GM18907 (cell line): ENCODE data around the gene TBCD.
A peak's percentile ranks its signal among the peaks of the same experiment; 100 is the strongest.

Source experiments
- ATAC-seq: cut with Tn5 transposase; IDR thresholded peaks from one replicate; pipeline ENCODE4 v1.9.1; 2021; ENCODE audit warnings: mild to moderate bottlenecking, moderate library complexity; ENCODE audit not compliant: unreplicated experiment

TBCD gene

GRCh38 chr17:82848022-82848592 is 96.2 kb downstream of the TBCD start:
- no peak for ATAC-seq

- no peak for ATAC-seq
These were observed 97.4 kb downstream of the TBCD start for GRCh38 chr17:82849076-82849945.

- ATAC-seq = no peak
These were observed 99.5 kb downstream of the TBCD start for GRCh38 chr17:82851381-82851780.

DNA sequence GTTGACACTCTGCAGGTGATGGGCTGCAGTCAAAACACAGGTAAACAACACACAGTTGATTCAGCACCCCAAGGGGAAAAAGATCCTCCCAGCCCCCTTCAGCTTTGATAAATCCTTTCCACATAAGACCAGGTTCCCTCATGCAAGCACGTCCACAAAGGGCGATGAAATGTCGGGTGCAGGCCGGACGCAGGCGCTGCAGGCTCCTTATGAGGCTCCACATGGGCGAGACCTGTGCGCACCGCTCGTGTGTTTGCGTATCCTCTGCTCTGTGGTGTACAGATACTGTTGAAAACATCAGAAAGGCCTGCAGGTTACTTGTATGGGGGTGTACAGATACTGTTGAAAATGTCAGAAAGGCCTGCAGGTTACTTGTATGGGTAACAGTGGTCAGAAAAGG is 102.4 kb downstream of the TBCD start:
- ATAC-seq = no peak

DNA sequence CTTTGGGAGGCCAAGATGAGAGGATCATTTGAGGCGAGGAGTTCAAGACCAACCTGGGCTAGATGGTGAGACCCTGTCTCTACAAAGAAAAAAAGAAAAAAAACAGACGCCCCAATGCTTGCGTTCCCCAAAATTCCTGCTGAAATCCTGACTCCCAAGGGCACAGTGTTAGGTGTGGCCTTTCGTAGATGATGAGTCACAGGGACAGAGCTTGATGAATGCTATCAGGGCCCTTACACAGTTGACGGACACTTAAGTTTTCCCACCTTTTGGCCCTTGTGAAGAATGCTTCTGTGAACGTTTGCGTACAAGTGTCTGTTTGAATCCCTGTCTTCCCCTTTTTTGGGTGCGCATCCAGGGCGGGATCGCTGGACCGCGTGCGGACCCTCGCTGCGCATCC is 104.5 kb downstream of the TBCD start:
- no peak for ATAC-seq

- ATAC-seq = no peak
These were observed 106.7 kb downstream of the TBCD start for GRCh38 chr17:82858376-82859126.

DNA sequence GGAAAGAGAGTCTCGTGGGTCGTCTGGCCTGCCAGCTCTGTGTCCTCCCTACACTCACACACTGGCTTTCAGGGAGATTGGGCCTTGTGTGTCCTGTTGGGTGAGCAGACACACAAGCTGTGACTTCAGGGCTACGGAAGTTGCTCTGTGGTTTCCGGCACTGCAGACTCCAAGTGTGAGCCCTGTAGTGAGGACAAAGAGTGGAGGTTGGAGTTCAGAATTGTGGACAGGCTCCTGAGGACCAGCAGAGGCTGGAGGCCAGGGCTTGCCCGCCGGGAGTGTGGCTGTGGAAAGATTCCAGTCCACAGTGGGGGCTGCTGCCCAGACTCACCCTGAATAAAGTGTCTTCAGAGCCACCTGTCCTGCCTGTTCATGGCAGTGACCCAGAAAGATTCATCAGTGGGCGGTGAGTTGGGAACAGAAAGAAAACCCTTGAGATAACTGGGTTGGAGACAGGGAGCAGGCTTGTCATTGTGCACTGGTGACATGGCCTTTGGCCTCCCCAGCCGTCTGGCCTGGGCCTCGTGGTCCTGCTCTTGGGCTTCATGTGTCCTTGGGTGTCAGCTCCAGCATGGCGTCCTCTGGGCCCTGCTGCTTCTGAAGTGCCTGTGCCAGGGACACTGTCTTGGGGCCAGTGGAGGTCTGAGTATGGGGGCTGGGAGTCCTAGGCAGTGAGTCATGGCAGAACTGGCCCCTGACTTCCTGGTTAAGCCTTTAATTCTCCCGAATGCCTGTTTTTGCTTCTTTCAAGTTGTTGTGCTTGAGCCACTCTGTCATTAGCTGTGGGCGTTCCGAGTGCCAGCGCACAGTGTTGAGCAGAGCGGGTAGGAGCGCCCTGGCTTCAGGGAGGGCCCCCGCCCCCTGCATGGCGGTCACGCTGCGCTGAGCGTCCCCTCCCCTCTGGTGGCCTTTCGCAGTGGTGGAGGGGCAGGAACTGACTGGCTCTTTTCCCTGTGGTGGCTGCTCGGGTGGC is 107.9 kb downstream of the TBCD start:
- no peak for ATAC-seq

DNA sequence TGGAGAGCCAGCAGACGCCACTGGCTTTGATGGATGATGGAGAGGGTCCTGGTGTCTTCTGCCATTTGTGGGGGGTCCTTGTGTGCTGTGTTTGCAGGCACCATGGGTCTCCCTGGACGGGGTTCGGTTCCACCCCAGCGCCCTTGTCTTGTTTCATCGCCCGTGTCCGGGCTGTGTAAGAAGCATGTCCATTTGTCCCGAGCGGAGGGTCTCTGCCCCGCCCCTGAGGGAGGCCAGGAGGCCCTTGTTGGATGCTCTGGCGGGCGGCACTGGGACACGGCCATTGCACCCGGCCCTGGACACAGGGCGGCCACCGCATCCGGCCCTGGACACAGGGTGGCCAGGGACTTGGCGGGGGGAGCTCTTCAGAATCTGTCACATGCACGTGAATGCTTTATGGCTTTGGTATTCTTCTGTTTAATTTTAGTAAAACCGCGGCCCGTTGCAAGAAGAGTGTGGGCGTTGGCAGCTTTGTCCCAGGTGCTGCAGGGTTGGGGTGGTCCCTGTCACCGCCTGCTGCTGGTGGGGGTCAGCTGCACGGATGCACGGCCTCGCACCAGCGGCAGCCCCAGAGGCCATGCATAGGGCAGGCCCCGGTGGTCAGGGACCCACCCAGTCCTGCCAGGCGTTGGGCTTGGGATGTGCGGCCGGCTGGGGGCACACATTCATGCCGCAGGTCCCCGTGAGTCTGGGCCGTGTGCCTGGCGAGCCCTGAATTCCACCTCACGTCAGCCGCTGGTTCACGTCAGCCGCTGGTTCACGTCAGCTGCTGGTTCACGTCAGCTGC is 108.9 kb downstream of the TBCD start:
- no peak for ATAC-seq

GRCh38 chr17:82861393-82861775 is 109.5 kb downstream of the TBCD start:
- no peak for ATAC-seq

GRCh38 chr17:82862191-82862590 is 110.3 kb downstream of the TBCD start:
- no peak for ATAC-seq

GRCh38 chr17:82862737-82863382 is 111.0 kb downstream of the TBCD start:
- no peak for ATAC-seq

GRCh38 chr17:82863383-82863940 is 111.6 kb downstream of the TBCD start:
- ATAC-seq = no peak

DNA sequence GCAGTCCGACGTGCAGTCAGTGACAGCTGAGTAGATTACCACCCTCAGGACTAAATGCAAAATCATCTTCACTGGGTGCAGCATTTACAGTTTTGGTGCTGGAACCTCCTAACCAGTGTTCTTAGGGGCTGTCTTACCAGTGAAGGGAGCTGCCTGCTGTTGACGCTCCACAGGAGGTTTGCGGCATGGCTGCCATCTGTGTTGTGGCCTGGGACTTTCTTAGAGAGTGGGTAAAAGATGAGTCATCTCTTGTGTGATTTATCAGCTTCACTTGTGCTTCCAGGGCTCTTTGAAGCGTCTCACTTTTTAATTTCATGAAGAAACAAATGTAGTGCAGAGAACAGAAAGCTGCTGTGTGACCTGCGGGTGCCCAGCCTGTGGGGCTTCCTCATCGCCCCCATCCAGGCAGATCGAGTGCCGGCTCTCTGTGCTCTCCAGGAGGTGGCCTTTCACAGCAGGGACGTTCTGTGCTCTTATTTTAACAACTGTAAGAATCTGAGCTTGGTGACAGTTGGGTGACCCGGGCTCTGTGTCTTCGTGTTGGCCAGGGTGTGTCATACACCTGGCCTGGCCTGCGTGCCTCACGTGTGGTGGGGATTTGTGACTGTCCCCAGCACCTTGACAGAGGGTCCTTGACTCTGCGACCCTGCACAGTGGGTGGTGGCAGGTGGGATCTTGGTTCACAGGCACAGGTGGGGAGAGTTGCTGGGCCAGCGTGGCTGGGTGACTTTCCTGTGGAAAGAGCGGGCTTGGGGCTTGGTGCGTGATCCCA is 112.3 kb downstream of the TBCD start:
- peak; percentile 77 for ATAC-seq

- no peak for ATAC-seq
These were observed 112.9 kb downstream of the TBCD start for GRCh38 chr17:82864713-82865248.

DNA sequence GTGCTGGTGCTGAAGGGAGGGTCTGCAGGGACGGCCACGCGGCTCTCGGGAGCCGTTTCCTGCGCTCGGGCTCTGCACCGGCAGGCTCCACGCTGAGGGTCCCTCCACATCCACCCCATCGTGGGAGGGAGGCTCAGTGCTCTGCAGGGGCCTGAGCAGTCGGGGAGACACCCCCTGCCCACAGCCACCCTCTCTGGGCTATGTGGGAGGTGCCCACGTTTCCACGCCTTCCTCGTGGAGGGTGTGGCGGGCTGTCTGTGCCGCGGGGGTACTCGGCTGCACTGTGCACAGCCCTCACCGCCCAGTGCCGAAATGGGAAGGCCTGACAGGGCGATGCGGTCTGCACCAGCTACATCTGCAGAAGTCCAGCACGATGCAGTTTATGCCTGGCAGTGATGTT is 113.4 kb downstream of the TBCD start:
- ATAC-seq = no peak

- ATAC-seq = no peak
These were observed 114.0 kb downstream of the TBCD start for GRCh38 chr17:82865774-82866395.

- no peak for ATAC-seq
These were observed 114.8 kb downstream of the TBCD start for GRCh38 chr17:82866590-82867191.
